Kidney (tissue), 14 donors: ENCODE results near the gene TTLL4. TPM values are rescaled to one million over a fixed set of nuclear protein-coding genes. Genes with fewer than 3 reads are reported as not detected.

Experiments
- DNase-seq, 5 donors: peaks; one replicate each; pipeline ENCODE4 v3.0.0-alpha.2; 2013 to 2020
- FAIRE-seq: peaks from 2 replicates; lab custom pipeline; 2012; peaks lifted over from hg19 to GRCh38; lab: Jason Lieb, UNC
- H3K27ac ChIP-seq, 2 donors: one replicate each; pipeline ENCODE4 v1.7.0; 2013; ENCODE audit warnings: low read depth in 2 of 2, low read length in 2 of 2, inconsistent platforms in 1 of 2
- H3K27me3 ChIP-seq: one replicate; pipeline ENCODE4 v1.7.1; 2013; ENCODE audit warnings: low read length, inconsistent platforms; ENCODE audit not compliant: control insufficient read depth, insufficient read depth
- H3K36me3 ChIP-seq, 3 donors: one replicate each; pipeline versions ENCODE4 v1.7.0 to v1.7.1; 2013; ENCODE audit warnings: low read length in 3 of 3, control low read depth in 1 of 3, inconsistent platforms in 1 of 3; ENCODE audit not compliant: insufficient read depth in 3 of 3, control insufficient read depth in 2 of 3
- H3K4me1 ChIP-seq, 3 donors: one replicate each; pipeline versions ENCODE4 v1.7.0 to v1.7.1; 2013; ENCODE audit warnings: low read length in 3 of 3, inconsistent platforms in 1 of 3, low read depth in 1 of 3; ENCODE audit not compliant: control insufficient read depth in 2 of 3, insufficient read depth in 2 of 3
- H3K4me3 ChIP-seq, 3 donors: one replicate each; pipeline versions ENCODE4 v1.7.0 to v1.8.1; 2013; ENCODE audit warnings: low read length in 3 of 3, control low read depth in 1 of 3, inconsistent platforms in 1 of 3
- H3K9ac ChIP-seq, 3 donors: one replicate each; pipeline versions ENCODE4 v1.7.0 to v1.7.1; 2013; ENCODE audit warnings: low read length in 3 of 3, control low read depth in 1 of 3, inconsistent platforms in 1 of 3
- H3K9me3 ChIP-seq, 3 donors: one replicate each; pipeline versions ENCODE4 v1.7.0 to v1.7.1; 2013; ENCODE audit warnings: low read length in 3 of 3, control low read depth in 1 of 3, inconsistent platforms in 1 of 3; ENCODE audit not compliant: control insufficient read depth in 2 of 3, insufficient read depth in 1 of 3
- intact Hi-C: fragments of 100-400 bp; cut with DNase I; formaldehyde crosslinking; loops from one replicate; pipeline ENCODE4 v1.11.1; 2022
- polyA plus RNA-seq: library from polyadenylated mRNA; stranded (reverse); fragments of 350-450 nt; fragmentation: Illumina TruSeq; extraction: RNeasy Lipid Tissue Mini Kit (QIAGEN cat#74804); gene quantifications from one replicate; pipeline ENCODE4 v1.2.3, GENCODE V29; 2014; ENCODE audit warnings: low read depth, low replicate concordance; ENCODE audit not compliant: insufficient read depth
- total RNA-seq: library from RNA; stranded (reverse); fragmentation: NEBNext Ultra II Directional; extraction: Animal tissue kit (Norgen Biotek cat#: 25700); gene quantifications from one replicate; pipeline ENCODE4 v1.2.1, GENCODE V29; 2021
- TF ChIP-seq, protein P1 (sequence below): IDR thresholded peaks from 3 replicates; pipeline ENCODE4 v1.5.1; 2012; ENCODE audit warnings: mild to moderate bottlenecking, moderate library complexity, borderline replicate concordance; ENCODE audit not compliant: insufficient read depth; ENCODE audit errors: extremely low read depth
- donor health status: control.
- donor health status: control.
- donor health status: control.
- donor health status: control.
- donor health status: control.
- donor health status: DM: yes; HTN: yes; CAD: no.
- donor health status: Normal renal cell carcinoma (clear cell type).

Gene TTLL4
- total and polyA plus RNA-seq, 2 donors from 2014 or later = 7.6 to 30.7 TPM

DNA sequence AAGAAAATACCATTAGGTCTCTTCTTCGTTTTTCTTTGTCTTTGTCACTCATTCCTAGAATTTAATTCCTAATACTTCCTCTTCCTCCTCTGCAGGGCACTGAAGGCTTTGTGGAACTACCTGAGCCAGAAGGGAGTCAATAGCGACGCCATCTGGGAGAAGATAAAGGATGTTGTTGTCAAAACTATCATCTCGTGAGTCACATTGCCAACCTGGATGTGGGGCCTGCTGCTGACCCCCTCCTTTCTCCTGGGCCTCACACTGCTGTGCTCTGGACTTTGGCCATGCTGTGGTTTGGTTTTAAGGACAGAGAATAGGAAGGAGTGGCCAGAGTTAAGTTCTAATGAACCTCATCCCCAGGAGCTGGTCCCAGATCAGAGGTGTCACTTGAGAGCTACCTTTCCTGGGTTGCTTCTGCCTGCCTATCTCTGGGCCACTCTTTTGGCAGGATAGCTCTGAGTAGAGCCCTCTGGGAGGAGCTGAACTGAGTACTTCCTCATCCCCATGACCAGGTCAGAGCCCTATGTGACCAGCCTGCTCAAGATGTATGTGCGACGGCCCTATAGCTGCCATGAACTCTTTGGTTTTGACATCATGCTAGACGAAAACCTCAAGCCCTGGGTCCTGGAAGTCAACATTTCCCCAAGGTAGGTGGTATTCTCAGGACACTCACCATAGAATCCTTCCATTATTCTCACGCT is 38.3 kb downstream of the TTLL4 start:
- no peak for DNase-seq
- intact Hi-C loops = no loop called here
- FAIRE-seq = no peak
- TF ChIP-seq, protein P1, sequence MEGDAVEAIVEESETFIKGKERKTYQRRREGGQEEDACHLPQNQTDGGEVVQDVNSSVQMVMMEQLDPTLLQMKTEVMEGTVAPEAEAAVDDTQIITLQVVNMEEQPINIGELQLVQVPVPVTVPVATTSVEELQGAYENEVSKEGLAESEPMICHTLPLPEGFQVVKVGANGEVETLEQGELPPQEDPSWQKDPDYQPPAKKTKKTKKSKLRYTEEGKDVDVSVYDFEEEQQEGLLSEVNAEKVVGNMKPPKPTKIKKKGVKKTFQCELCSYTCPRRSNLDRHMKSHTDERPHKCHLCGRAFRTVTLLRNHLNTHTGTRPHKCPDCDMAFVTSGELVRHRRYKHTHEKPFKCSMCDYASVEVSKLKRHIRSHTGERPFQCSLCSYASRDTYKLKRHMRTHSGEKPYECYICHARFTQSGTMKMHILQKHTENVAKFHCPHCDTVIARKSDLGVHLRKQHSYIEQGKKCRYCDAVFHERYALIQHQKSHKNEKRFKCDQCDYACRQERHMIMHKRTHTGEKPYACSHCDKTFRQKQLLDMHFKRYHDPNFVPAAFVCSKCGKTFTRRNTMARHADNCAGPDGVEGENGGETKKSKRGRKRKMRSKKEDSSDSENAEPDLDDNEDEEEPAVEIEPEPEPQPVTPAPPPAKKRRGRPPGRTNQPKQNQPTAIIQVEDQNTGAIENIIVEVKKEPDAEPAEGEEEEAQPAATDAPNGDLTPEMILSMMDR = no peak
- Histone ChIP-seq H3K9me3 (no peaks in the 10 kb centered on the region), H3K9ac (no peak overlapping the region), H3K27me3 (no peaks in the 10 kb centered on the region), H3K4me3 (no peak overlapping the region), H3K4me1 (no peaks in the 10 kb centered on the region), H3K27ac (no peak overlapping the region), H3K36me3 (peaks cover 7 to 51% (median 33%) of the 10 kb centered on the region in 3 donors)

DNA sequence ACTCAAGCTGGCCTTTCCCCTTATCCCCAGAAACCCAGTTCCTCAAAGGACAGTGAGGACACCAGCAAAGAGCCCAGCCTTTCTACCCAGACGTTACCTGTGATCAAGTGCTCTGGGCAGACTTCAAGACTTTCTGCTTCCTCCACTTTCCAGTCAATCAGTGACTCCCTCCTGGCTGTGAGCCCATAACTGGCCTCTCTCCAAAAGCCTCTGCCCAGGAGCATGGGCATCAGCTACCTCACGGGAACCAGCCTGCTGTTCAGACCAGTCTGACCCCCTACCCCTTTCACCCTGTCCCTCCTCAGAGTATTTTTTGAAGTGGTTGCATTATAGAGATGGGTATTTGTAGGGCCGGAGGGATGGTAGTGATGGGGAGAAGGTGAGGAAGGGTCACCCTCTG is 43.6 kb downstream of the TTLL4 start:
- Histone ChIP-seq H3K27ac (no peak overlapping the region), H3K9ac (no peak overlapping the region), H3K4me1 (no peaks in the 10 kb centered on the region), H3K4me3 (no peak overlapping the region), H3K36me3 (peaks cover 2 to 30% (median 17%) of the 10 kb centered on the region in 3 donors), H3K9me3 (no peaks in the 10 kb centered on the region), H3K27me3 (no peaks in the 10 kb centered on the region)
- intact Hi-C loops = no loop called here
- DNase-seq (no peak), FAIRE-seq (no peak)
- TF ChIP-seq, protein P1 = no peak

DNA sequence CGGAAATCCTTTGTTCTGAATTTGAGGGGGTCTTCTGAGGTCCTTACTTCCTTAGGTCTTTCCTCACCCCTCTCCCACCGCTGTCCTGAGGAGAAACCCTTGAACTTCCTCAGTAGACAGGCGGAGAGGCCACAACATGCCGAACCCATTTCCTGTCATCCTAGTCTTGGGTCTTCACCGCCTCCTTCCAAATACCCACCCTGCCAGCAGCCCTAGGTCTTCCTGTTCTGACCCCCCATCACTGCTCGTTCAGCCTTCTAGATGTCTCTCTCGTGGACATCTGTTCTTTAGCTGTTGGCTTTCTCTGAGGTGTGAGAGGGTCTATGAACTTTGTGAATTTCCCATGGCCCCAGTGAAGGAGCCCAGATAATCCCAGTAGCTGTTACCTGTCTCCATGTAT is 44.1 kb downstream of the TTLL4 start:
- FAIRE-seq (no peak), DNase-seq (no peak)
- Histone ChIP-seq H3K9ac (no peak overlapping the region), H3K4me3 (no peak overlapping the region), H3K36me3 (peaks cover 2 to 26% (median 15%) of the 10 kb centered on the region in 3 donors), H3K4me1 (no peaks in the 10 kb centered on the region), H3K27me3 (no peaks in the 10 kb centered on the region), H3K9me3 (no peaks in the 10 kb centered on the region), H3K27ac (no peak overlapping the region)
- TF ChIP-seq, protein P1 = no peak
- intact Hi-C loops = no loop called here
